NCI-H1417 (cell line): Measurements from ENCODE around the gene PREX1.

Experiments used
- DNase-seq, 3 experiments: peaks; one replicate each; lab custom pipeline; 2025; lab: John Stamatoyannopoulos, UW

The PREX1 gene

GRCh38 chr20:48733296-48733790 lies 94.5 kb downstream of the PREX1 start:
- DNase-seq: no peak

DNA sequence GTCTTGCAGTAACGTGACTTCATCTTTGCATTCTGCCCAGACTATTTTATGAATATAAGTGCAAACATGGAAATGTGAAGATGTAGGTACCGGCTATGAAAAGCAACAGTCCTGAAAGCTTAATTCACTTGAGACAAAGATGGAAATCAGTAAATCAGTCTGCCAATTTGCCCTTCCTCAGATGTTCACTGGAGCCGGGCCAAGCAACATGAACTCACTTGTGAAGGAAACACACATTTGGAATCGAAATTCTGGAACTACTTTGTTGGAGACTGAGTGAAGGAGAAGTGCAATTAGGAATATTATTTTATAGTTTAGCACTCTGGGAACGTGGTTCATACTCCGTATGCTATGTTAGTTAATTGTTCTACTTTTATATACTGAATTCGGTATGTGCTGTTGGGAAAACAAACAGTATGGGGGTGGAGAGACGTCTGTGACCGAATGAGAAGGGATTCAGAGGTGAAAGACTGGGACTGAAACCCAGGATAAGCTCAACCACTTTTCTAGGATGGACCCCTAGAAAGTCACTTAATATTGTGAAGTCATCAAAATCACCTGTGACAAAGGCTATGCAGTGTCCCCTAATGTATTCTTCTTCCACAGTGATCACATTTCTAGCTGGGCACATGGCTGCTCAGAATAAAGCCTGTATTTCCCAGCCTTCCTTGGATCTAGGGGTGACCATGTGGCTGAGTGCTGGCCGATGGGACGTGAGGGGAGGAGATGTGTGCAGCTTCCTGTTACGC lies 95.5 kb downstream of the PREX1 start:
- DNase-seq: no peak

GRCh38 chr20:48731536-48731935 lies 96.3 kb downstream of the PREX1 start:
- no peak for DNase-seq

DNA sequence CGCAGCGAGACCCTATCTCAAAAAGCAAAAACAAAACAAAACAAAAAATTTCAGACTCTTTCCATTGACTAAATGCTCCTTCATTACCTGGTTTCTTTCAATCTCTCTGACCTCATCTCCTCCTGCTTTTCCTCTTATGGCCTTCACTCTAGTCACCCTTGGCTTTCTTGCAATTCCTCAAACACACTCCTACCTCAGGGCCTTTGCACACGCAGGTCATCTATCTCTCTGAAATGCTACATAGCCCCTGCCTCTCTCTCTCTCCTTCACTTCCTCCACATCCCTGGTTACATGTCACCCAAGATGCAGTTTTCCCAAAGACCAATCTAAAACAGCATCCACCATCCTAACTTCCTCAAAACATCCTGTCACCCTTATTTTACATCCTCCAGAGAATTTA lies 96.8 kb downstream of the PREX1 start:
- no peak for DNase-seq

DNA sequence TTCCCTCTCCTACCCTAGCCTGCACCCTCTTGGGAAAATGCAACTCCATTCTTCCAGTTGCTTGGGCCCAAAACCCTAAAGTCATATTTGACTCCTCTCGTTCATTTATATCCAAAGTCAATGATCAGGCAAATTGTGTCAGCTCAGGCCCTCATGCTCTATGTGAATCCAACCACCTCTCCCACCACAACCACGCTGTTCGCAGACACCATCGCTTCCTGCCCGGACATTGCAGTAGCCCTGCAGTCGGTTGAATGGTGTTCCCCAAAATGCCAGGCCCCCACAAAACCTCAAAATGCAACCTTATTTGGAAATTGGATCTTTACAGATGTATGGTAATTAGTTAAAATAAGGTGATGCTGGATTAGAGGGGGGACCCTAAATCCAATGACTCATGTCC lies 98.3 kb downstream of the PREX1 start:
- DNase-seq: no peak

DNA sequence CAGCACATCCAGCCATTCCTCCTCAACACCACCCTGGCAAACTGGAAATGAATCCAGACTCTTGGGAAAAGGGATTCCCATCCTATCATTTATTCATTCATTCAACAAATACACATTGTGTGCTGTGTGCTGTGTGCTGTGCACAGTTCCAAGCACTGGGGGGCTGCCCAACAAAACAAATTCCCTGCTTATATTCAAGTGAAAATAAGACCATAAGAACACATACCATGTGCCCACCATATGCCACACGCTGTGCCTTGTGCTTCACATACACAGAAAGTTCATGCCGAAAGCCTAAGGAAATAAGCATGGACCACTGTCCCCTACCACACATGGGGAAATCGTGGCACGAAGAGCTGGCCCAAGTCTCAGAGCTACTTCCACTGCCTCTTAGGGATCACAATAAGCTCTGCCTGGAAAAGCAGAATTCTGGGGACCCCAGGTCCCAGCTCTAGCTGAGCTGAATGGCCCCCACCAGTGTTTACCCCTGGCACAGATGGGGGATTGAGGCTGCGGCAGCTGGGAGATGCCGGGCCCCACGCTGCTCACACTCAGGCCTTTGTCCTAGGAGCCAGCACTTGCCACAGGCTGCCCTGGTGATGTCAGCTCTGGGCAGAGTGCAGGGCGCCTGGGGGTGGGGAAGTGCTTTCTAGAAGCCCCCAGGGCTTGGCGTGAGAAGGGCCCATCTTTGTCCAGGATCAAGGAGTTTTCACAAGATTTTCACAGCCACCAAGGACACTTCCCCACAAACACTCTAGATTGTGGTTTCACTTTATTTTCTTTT lies 99.6 kb downstream of the PREX1 start:
- no peak for DNase-seq

DNA sequence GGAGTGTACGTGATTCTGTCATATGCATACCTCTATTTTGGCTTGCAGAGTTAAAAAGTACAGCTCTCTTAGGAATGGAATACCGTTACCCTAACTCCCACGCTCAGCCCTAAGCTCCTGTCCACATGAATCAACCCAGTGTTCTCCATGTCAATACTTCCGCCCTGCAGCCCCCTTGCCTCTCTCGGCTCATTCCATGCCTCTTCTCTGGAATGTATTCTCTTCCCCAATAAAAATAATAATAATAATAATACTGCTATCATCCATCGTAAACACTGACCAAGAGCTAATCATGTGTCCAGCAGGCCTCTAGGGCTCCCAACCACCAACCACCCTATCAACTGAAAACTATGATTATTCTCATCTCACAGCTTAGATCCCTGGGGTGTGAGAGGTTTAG lies 100.6 kb downstream of the PREX1 start:
- DNase-seq: no peak

GRCh38 chr20:48725555-48725991 lies 102.2 kb downstream of the PREX1 start:
- DNase-seq: no peak

- DNase-seq: no peak
Measured at GRCh38 chr20:48724891-48725554, 102.8 kb downstream of the PREX1 start.

DNA sequence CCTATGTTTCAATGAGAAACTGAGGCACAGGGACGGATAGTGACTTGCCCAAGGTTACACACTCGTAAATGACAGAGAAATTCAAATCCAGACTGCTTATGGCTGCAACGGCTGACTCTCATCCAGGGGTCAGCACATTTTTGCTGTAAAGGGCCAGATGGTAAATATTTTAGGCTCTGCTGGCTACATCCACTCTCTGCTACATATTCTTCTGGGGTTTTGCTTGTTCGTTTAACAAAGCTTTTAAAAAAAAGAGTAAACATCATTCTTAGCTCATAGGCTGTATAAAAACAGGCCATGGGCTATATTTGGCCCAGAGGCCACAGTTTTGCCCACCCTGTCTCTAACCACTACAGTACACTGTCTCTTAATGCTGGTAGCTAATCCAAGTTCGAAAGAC lies 103.4 kb downstream of the PREX1 start:
- no peak for DNase-seq

DNA sequence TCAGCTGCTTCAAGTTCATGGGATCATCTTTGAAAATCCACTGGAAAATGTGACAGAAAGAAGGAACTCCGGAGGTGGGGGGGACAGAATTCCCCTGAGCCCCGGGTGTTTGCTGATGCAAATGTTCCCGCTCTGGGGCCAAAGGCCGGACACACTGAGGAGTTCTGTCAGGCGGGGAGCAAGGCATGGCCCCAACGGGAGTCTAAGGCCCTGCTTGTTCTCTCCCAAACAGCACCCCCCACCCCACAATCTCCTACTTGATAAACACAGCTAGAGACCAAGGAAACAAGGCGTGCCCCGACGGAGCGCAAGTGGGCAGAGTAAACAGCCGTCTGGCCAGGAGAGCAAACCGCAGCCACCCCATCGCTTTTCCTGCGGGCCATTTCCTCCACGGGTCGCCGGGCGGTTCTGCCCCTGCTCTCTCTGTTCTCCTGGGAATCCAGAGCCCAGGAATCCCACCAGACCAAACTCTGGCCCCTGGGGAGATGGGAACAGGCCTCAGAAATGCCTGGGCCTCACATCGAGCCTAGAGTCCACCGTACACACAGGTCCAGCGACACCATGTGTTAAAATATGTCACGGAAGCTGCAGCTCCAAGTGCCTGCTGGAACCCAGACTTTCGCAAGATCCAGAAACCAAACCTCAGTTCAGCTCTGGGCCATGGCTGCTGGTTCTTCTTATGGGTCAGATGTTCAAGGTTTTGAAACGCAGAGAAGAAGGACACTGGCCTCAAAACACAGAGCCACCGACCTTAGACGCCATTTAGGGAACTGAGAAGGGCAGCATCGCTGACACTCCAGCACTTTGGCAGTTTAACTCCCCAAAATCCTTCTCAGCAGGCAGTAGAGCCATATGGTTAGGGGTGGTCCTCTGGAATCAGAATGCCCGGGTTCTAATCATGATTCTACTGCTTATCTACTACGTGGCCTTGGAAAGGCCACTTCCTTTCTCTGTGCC lies 104.2 kb downstream of the PREX1 start:
- DNase-seq: peak in 1 of 3 experiments; percentile 19

- DNase-seq: peak in 1 of 3 experiments; percentile 19
Measured at GRCh38 chr20:48722737-48723191, 105.0 kb downstream of the PREX1 start.

DNA sequence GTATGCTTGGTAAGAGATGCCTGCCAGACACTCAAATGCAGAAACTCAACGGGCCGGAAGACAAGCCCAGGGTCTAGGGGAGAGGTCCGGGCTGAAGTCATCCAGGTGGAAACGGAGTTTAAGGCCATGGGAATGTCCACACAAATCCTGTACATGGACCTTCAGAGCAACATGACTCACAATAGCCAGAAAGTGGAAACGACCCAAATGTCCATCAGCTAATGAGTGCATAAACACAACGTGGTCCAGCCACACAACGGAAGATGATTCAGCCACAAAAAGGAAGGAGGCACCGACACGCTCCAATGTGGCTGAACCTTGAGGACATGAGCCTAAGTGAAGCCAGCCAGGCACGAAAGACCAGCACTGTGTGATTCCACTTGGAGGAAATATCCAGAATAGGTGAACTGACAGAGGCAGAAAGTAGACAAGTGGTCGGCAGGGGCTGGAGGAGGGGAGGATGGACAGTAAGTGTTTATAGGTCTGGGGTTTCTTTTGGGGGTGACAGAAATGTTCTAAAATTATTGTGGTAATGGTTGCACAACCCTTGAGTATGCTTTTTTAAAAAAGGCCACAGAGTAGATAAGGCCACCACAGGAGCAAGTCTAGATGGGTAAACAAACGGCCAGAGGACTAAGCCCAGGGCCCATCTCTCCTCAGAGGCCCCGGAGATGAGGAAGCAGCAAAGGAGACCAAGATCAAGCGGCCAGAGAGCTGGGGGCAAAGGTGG lies 105.6 kb downstream of the PREX1 start:
- no peak for DNase-seq

GRCh38 chr20:48721324-48722001 lies 106.3 kb downstream of the PREX1 start:
- no peak for DNase-seq

DNA sequence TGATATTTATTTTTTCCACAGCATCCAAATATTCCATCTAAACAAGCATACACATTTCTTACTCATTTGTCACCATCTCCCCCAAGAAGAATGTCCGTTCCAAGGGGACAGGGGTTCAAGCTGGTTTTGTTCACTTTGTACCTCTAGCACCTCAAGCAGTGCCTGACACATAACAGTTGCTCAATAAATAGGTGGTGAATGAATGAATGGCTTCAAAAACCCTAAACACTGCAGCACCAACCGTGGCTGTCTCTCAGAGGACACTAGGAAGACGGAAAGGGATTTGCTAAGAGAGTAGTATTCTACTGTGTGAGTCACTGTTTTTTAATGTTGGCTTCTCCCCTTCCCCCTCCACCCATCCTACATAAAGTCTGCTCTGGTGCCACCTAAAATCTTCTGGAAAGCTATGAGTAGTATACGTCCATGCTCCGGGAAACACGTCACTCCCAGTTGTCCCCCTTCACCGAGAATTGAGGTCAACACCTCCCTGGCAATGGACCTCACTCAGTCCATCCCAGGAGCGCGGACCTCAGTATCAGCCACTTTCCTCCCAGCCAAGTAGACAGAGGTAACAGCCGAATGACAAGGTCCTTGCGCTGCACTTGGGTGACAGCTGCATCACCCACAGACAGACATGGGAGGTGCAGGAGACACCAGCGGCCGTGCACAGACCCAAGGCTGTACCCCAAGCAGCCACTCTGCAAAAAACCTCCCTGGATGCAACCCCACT lies 107.4 kb downstream of the PREX1 start:
- DNase-seq: no peak

GRCh38 chr20:48719598-48720255 lies 108.1 kb downstream of the PREX1 start:
- no peak for DNase-seq

DNA sequence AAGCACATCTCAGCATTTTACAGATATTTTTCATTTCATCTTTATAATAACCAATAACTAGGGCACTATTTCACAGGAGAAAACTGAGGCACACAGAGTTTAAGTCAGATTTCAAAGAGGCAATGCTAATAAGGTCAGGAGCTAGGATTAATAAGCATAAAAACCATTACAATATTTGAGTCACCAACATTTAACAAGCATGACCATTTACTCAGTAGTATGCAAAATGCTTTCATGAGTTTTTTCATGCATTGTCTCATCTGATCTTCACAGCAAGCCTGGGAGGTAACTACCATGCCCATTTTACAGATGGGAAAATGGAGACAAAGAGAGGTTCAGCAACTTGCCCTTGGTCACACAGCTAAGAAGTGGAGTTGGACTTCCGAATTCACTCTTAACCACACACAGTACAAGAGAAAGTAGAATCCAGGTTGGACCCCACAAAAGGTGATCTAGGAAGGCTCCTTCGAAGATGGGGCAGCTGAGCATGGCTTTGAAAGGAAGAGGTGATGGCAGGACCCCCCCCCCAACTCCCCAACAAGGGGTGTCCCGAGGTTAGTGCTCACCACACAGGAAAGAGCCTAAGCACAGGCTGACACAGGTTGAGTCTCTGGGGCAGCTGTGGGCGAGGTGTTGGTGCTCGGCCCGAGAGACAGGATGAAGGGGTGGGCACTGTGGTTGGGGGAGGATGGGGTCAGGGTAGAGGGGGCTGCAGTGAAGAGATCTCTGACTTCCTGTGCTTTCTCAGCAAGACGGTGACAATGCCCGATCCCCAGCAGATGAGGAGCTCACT lies 108.8 kb downstream of the PREX1 start:
- no peak for DNase-seq

- no peak for DNase-seq
Measured at GRCh38 chr20:48717680-48718223, 110.0 kb downstream of the PREX1 start.
